Activated CD4-positive, alpha-beta T cell treated with anti-CD3 and anti-CD28 coated beads, Interleukin-2, amount 50 U/mL, for 48 hours (primary cell): ENCODE measurements around the gene CCDC69.
A peak's percentile ranks its signal among the peaks of the same experiment; 100 is the strongest.
"Not testable (repeated sequence)": the region's sequence is repeated elsewhere in the genome, so short reads cannot be mapped to it uniquely, and the experiment has no call there.

Experiments
- DNase-seq, 2 experiments: peaks; one replicate each; pipeline ENCODE4 v3.0.0-alpha.2; 2020

Gene CCDC69, protein sequence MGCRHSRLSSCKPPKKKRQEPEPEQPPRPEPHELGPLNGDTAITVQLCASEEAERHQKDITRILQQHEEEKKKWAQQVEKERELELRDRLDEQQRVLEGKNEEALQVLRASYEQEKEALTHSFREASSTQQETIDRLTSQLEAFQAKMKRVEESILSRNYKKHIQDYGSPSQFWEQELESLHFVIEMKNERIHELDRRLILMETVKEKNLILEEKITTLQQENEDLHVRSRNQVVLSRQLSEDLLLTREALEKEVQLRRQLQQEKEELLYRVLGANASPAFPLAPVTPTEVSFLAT

DNA sequence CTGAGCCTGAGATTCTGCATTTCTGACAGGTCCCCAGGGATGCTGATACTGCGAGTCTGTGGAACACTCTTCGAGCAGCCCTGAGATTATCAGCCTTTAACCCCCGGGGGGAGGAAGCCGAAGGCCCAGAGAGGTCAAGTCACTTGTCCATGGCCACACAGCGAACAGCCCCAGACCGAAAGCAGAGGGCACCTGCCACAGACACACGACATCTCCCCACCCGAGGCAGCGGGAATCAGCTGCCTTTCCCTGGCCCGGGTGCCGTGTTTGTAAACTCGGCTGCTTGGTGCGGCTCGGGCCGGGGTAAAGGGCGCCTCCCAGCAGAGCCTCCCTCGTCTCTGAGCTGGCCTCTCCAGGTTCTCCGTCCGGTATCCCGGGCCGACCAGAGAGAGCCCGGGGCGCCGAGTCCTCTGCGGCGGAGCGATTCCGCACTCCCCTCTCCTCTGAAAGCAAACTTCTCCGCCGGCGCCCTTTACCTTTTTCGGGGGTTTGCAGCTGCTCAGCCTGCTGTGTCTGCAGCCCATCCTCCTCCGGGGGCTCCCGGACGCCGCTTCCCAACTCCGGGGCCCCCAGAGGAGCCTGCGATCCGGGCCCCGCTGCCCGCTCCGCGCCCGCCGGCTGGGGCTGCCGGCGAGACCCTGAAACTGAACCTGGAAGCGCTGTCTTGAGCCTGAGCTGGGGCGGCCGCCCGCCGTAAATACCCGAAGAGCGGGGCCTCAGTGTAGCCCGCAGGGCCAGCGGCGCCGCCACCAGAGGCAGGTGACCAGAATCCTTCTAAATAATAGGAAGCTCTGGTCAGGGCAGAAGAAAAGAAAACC, at the start of gene CCDC69:
Gene CCDC69, minus strand, starts transcription at position 646 of the 818 bp plus-strand sequence. Its CDS starts 122 bp downstream, at position 524.
- peak; percentile 65 to 70 for DNase-seq

DNA sequence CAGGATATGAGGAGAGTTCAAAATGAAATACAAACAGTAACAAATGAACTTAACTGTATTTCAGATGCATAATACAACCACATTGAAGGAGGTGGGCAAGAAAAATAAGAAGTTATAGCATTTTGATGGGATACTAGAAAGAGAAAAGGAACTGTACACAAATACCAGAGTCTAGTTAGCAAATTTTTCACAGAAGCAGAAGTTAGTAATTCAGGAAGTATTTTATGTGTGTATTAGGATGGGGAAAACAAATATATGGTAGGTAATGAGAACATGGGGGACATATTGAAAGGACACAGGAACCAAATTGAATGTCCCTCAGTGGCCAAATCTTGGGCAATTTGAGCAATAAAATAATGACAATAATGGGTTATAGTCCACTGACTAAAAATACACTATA, 47.4 kb upstream of the CCDC69 start:
- DNase-seq: no peak

DNA sequence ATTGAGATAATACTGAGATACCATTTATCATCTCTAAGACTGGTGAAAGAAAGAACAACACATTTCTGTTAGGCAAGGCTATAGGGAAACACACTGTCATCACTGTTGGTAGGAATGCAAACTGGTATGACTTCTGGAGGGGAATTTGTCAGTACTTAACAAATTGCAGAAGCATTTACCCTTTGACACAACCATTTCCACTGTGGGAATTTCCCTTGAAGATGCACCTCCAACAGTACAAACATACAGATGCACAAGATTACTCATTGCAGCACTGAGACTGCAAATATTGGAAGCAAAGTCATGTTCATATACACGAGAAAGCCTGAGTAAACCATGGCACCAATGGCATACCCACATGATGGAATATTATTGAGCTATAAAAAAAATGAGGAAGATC, 46.7 kb upstream of the CCDC69 start:
- no peak for DNase-seq

DNA sequence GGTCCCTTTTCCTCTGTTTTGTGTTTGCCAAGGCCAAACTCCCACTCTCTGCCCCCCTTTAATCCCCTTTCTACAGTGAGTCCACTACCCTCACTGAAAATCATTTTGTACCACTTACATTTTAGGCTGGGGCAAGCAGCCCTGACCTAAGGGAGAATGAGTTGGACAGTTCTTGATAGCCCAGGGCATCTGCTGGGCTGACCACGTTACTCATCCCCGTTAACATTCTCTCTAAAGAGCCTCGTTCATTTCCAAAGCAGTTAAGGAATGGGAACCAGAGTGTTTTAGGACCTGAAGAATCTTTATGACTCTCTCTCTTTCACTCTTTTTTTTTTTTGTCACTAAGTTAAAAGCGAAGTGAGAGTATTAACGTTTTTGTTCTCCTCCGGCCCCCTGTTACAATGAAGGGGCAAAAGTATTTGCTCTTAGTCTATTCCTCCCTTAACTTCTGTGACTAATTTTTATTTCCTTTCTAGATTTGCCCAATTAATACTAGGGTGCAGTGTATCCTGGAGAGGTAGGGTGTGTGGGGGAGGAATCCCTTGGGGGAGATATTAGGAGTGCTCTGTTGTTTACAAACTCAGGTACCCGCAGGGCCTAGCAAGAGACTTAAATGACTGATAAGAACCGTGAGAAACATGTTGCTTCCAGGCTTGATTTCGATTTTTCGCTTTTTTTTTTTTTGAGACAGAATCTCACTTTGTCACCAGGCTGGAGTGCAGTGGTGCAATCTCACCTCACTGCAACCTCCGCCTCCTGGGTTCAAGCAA, 43.8 kb upstream of the CCDC69 start:
- DNase-seq: no peak

DNA sequence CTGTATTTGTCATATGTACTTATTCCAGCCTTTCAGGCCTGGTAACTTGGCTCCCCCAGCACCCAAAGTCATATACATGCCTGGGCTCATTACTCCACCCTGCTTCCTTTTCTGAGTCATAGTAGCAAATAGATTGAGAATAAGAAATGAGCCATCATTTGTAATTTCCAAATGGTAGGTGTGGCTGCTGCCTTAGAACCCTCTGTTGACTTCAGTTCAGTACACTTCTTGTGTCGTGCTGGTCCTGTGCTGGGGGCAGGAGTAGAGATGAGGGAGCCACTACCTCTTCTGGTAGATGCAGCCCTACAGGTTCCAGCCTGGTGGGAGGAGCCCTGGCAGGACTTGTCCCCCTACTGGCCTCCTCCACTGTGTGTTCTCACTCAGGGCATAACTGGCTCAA, 40.2 kb upstream of the CCDC69 start:
- DNase-seq: peak; percentile 37 to 39

DNA sequence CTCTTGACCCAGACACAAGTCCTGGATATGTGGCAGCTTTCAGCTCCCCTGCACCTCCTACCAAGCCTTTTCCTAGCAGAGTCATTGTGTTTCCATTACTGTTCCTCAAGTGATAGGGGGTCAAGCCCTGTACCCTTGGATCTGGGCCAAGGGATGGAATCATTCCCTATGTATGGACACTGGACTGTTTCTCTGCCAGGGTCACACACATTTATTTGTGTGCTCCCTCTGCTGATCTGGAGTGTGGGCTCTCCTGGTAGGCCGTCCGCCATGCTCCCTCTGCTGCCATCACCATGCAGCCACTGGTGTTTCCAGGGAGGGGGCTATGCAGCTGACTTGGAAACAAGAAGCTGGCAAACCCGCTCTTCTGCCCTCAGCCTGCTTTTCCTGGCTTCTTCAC, 38.6 kb upstream of the CCDC69 start:
- no peak for DNase-seq

DNA sequence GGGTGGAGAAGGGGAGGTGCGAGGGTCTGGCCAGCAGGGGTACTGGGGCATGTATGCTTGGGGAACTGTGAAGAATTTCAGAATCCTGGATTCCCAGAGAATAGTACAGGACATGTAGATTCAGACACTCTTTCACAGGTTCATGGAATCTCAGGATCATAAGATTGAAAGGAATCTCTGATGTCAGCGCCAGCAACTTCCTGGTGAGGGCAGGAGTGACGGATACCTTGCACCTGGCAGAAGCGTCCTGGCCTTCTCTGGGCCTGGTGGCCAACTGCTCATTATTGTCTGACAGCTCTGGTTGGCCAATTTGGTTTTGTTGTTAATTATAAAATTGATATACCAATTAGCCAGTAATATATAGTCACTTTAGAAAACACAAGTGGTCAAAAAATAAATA, 36.0 kb upstream of the CCDC69 start:
- no peak for DNase-seq

DNA sequence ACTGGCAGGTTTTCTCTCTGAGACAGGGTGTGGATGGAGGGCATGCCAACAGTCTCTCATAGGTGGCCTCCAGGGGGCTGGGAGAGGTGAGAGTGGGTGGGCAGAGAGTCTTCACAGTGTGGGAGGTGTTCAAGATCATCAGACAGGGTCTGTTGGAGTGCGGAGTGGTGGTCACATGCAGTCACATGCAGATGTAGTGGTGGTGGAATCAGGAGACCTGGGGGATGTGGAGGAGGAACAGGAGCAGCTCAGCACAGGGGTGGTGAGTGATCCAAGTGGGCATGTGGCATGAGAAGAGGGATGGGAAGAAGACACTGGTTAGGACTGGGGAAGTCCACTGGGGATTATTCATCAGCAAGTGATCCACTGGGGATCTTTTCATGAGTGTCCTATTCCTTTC, 34.9 kb upstream of the CCDC69 start:
- DNase-seq: no peak

DNA sequence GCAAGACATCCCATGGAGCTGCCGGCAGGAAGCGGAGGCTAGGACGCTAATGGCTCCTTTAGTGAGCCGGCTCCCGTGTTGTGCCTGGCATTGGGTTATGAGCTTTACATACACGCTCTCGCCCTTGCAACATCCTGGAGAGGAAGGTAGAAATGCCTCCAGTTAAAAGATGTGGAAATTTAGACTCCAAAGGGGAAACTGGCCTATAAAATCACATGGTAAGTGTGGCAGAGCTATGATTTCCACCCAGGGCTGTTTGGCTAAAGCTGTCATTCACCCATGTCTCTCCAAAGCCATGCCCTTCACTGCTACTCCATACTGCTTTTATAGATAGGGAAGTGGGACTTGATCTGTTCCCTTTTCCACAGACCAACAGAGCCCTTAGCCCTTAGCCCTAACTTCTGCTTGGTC, 34.3 kb upstream of the CCDC69 start:
- DNase-seq: no peak

DNA sequence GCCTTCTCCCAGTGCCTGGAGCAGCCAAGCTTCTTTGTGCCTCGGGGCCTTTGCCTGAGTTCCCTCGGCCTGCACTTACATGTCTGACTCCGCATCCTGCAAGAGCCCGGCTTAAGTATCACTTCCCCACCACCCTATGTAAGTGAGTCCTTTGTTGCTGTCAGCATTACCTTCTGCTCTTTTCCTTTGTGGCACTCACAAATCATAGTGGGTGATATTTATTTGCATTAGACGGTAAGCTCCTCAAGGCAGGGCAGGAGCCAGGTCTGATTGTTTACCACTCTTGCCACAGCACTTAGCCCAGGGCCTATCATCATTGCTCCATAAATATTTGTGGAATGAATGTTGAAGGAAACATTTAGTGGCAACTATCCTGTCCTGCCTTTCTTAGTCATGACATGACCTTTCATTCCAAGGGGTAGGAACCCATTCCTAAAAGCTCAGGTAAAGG, 33.9 kb upstream of the CCDC69 start:
- DNase-seq: no peak

DNA sequence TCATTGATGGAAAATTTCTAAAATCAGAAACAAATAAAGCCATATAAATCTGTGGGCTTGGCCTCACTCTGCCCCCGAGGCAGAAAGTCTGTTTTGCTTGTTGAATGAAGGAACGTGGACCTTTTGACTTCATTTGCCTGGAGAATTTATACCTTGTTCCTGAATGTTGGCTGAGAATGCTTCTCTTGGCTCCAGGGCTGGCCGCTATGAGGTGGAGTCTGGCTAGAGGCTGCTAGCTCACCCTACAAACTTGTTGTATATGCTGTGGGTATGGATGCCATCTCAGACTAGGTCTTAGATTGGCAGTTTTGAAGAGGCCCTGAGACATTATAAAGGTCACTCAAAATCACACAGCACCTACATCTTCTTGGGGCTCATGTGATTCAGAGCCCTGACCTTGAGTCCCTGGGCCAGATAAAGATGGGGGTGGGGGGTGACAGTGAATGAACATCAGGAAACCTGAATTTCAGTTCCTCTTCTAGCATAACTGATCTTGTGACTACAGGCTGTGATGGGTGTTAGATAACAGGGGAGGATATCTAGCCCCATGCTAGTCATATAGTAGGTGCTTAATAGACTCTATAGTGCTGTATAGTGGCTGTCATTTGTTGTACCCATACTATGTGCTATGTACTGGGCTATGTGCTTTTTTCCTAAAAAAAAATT, 31.9 kb upstream of the CCDC69 start:
- no peak for DNase-seq

DNA sequence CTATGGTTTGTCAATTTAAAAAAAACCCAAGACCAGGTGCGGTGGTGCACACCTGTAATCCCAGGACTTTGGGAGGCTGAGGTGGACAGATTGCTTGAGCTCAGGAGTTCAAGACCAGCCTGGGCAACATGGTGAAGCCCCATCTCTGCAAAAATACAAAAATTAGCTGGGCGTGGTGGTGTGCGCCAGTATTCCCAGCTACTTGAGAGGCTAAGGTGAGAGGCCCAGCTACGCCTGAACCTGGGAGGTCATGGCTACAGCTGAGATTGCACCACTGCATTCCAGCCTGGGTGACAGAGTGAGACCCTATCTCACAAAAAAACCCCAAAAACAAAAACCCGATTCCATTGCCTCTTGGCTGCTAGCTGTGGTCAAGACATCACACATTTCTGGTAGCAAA, 31.1 kb upstream of the CCDC69 start:
- DNase-seq: not testable (repeated sequence)

DNA sequence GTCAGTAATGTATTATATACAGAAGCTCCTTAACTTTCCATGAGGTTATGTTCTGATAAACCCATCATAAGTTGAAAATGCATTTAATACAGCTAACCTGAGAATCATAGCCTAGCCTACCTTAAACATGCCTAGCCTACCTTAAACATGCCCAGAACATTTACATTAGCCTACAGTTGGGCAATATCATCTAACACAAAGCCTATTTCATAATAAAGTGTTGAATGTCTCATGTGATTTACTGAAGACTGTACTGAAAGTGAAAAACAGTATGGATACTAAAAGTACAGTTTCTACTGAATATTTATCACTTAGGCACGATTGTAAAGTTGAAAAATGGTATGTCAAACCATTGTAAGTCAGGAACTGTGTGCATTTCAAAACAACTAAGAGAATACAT, 30.7 kb upstream of the CCDC69 start:
- DNase-seq: no peak

DNA sequence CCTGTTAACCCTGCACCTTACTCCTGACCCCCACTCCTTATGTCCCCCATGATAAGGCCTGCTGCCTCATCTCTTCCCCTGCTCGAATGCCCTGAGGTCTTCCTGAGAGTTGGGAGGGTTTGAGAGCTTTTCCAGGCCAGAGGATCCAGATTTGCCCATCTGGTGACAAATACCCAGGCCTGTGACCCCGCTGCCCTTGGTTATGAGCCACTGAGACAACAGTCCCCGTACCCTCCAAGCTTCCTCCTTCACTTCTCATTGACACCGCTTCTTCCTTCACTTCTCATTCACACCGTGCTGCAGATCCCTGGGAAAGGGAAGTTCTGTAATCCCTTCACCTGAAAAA, 29.7 kb upstream of the CCDC69 start:
- DNase-seq: no peak

DNA sequence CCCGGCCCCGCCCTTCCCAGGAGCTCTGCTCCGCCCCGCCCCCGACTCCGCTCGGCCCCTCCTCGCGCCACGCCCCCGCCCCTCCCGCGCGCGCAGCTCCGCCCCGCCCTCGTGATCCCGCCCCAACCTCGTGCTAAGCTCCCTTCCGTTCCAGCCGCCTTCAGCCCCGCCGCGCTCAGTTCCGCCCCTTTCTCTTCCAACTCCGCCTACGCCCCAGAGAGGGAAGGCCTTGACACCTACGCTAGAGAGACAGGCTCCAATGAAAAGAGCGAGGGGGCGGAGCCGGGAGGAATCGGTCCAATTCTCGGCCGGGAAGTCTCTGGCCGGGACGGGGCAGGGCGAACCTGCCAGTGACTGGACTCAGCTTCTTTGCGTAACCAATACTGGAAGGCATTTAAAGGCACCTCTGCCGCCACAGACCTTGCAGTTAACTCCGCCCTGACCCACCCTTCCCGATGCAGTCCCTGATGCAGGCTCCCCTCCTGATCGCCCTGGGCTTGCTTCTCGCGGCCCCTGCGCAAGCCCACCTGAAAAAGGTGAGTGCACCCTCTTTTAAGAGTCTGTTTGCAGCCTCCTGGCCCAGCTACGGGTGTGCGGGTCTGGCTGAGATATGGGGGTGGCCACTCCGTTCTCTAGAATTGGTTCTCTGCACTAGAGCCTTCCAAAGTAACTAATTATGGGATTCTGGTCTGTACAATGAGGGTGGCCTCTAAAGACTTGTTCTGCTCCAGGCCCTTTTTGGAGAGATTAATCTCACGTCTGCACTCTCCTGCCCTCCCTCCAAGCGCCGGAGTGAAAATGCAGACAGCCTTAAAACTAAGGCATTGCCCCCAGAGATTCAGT, 29.1 kb upstream of the CCDC69 start, which contains the start of gene GM2A:
Gene GM2A, plus strand, starts transcription at position 424 of the 843 bp plus-strand sequence. Its CDS starts 32 bp downstream, at position 456.
- peak; percentile 99 for DNase-seq

DNA sequence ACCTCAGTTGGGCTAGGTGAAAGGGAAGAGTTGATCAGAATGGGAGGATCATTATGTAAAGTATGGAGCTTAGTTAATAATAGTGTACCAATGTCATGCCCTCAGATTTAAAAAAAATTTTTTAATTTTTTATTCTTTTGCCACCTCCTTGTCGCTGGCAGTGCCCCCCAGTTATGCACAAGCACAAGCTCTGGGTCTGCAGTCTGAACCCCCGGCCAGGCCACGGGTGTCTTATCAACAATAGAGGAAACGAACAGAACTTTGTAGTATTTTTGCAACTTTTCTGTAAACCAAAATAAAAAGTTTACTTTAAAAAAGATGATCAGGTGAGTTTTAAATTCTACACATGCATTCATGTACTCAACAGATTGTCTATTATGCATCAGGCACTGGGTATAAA, 27.7 kb upstream of the CCDC69 start:
- DNase-seq: no peak

DNA sequence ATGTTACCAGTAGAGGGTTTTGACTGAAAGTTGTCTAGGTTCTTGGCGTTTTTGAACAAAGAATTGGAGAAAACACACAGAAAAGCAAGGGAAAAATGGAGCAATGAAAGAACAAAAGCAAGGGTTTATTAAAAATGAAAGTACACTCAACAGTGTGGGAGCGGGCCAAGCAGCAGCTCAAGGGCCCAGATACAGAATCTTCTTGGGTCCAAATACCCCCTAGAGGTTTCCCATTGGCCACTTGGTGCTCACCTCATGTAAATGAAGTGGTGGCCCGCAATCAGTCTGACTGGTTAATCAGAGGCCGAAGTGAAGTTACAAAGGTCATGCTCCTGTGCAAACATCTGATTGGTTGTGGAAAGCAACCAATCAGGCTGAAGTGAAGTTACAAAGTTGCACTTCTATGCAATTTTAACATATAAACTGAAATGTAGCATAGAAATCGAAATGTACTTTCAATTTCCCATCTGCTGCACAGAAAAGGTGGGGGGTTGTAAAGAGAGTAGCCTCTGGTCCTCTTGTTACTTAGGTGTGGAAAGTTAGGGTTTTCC, 27.2 kb upstream of the CCDC69 start:
- peak; percentile 51 to 68 for DNase-seq

DNA sequence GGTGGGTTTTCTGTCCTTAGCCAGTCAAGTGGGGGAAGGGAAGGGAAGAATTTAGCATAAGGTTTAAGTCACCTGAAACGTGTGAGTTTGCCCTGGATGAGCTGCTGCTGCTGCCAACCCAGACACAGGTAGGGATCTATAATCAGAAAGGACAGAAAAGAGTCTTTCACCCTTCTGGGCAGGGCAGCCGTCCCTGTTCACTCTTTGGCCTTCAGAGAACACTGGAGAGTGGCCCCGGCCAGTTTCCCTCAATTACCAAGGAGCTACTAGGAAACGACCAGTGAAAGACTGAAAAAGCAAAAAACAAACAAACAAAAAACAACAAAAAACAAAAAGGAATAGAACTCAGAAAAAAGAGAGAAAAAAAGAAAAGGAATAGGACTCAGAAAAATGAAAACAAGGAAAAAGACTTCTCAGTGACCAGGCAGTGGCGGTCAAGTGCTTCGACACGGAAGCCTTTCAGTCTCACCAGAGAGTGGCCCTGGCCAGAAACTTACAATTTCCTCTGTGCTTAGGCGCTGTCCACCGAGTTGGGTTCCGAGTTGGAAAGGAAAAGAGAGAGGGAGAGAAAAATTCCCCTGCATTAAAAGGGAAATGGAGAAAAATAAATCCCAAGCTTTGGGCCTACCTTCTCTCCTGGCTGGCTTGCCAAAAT, 26.6 kb upstream of the CCDC69 start:
- no peak for DNase-seq

DNA sequence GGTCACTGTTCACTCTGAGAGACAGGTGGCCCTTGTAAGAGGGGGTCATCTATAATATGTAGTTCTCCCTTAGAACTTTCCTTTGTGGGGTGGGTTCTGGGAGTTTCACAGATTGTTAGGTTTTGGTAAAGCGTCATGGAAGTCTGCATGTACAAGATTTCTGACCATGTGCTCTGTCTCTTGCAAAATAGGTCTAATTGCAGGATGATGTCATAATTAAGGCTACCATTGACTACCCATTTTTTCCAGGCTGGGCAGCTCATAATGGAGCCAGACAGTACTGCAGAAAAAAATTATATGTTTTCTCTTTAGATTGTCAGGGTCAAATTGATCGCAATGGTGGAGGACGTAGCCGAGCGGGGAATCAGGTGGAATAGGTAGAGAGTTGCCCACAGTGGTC, 25.4 kb upstream of the CCDC69 start:
- no peak for DNase-seq

DNA sequence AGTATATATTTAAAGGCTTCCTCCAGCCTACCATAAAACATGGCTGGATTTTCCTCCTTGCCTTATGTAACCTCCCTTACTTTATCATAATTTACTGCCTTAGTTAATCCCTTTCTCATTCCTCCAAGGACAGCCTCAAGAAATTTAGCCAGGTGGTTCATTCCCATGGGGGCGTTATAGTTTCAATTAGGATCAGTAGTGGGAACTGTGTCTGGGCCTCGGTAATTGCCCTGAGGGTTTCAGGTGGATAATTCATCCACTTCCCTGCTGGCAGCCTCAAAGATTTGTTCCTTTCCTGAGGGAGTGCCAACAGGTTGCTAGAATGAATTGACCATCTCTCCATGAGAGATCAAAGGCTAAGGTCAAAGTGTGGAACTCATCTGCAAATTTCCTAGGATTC, 24.8 kb upstream of the CCDC69 start:
- DNase-seq: no peak

DNA sequence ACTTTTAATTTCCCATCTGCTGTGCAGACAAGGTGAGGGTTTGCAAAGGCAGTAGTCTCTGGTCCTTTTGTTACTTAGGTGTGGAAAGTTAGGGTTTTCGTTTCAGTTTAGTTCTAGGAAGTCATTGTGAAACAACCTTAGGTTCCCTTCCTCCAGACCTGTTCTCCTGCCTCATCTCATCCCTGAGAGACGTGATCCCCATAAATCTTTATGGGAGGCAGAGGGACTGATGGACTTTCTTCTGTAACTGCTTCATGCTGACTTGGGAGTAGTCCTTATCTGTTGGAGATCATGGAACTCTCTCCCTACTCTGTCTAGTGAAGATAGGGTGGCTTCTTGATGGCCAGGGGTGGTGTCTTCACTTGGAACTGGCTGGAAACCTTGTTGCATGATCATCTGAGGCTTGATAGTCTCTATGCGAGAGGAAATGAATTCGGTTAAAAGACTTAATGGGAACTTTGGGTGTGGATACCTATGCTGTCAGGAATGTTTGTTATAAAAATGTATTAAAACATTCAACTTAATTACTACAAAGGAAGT, 21.9 kb upstream of the CCDC69 start:
- DNase-seq: no peak
